Anterior cingulate cortex (tissue), 58 donors: ENCODE data around the gene BCAN.
A peak's percentile ranks its signal among the peaks of the same experiment; 100 is the strongest.

ENCODE experiments used
- DNase-seq, 58 donors: peaks; one replicate each; lab custom pipeline; 2025; lab: John Stamatoyannopoulos, UW

The BCAN gene

DNA sequence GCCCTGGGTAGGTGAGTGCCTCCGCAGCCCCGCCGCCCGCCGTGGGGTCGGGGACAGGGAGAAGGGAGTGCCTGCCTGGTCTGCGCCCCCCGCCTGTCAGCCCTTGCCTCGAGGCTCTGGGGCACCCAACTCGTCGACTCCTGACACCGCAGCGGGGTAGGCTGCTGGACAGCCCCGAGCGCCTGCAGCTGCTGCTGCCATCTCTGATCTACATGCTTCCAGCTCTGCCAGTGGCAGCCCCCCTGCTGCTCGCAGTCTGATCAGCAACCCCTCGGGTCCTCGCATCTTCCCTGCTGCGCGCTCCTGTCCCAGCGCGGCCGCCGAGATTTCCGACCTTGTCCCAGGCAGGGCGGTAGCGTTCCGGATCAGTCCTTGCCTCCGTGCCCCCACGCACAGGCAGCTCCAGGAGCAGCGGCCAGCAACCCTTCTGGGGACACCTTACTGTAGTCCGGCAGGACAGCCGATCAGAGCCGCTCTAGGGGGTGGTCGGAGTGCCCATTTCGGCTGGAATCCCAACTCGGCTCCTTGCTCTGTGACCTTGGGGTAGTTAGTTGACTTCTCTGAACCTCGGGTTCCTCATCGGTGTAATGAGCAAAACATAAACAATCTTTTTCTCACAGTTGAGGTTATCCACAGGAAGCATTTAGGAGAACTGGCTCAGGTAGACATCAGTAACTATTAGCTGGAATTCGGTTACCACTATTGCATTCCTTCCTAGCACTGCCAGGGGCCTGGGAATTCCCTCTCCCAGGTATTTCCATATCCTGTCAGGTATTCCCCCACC is 540 bp downstream of the BCAN start:
- DNase-seq = peak in 6 of 58 donors; percentile 25 to 52 (median 44)

DNA sequence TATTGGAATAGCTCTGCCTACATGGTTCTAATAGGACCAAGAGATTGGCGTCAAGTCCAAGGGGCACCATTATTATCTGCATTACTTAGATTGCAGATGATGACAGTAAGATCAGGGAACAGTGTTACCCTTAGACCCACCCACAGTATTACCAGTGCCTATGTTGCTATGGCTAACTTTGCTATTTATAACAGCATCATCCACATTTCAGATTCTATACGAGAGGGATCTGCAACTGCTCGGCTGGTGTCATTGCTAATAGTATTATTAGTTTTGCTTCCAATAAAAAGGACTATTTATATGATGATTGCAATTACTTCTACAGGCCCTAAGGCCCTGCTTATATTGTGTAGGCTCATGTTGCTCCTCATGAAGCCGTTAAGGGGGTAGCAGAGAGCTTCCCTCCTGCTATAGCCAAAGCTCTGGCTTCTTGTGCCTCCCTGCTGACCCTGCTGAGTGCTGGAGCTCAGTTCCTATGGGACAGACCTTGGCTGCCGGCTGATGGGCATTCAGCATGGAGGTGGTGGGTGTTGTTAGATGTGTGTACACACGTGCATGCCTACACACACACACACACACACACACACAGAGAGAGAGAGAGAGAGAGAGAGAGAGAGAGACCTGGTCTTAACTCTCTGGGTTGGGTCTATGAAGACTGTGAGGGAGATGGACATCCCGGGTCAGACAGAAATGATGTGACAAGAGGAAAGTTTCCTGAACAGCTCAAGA is 1.3 kb downstream of the BCAN start:
- DNase-seq = peak in 3 of 58 donors; percentile 9 to 40 (median 14)

DNA sequence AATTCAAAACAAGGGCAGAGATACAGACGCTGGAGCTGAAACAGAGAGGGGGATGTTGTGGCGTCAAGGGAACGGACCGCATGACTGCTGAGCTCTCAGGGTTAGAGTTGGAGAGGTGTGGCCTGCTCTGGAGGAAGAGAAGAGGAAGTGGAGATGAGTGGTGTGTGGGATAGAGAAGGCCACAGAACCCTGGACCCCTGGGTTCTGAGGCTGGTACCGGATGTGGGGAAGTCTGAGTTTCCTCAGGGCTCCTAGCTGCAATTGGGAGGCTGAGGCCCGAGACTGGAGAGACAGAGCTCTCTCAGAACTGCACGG is 1.8 kb downstream of the BCAN start:
- DNase-seq = peak in 1 of 58 donors; percentile 40

DNA sequence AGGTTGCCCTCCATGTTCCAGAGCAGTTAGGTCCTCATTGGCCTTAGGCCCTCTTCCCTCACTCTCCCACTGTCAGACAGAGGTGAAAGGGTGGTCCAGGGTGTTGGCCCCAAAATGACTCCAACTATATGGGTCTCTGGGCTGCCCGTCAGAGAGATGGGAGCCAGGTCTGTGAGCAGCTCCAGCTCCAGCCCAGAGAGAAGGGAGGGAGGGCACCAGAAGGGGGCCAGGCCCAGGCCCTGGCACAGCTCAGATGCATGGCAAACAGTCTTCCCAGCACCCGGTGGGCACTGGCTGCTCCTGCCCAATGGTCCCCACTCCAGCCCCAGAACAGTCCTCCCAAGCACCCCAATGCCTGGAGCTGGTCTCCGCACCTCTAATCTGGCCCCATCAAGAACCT is 2.2 kb downstream of the BCAN start:
- no peak for DNase-seq

DNA sequence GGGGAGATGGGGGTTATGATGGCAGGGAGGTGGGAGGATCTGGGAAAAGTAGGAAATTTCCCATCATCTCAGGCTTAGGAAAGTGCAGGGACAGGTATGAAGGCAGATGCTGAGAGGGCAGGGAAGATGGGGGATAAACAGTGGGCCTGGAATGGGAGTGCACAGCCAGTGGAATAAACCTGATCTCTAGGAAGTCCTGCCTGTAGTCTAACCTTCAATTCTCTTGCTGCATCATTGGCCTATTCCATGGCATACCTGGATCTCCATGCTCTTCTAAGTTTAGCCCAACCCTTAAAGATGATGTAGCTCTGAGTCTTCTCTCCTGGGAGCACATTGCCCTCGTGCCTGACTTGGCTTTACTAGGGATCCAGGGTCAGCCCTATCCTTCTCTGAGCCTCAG is 2.7 kb downstream of the BCAN start:
- DNase-seq = no peak

DNA sequence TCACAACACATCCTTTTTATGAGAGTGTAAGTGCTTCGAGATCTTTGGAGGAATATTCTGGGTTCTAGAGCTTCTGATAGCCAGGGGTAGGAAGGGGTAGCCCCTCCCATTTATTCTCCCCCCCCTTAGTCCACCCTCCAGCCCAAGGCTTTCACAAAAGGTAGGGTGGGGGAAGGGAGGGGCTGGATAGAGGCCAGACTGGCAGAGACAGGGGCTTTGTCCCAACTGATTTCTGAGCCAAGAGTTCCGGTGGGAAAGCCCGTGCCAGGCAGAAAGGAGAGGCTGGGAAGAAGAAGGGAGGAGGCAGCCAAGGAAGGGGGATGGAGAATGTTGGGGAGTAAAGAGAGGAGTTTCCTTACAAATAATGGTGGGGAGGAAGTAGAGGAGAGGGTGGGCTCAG is 3.1 kb downstream of the BCAN start:
- DNase-seq = peak in 38 of 58 donors; percentile 16 to 72 (median 38)

DNA sequence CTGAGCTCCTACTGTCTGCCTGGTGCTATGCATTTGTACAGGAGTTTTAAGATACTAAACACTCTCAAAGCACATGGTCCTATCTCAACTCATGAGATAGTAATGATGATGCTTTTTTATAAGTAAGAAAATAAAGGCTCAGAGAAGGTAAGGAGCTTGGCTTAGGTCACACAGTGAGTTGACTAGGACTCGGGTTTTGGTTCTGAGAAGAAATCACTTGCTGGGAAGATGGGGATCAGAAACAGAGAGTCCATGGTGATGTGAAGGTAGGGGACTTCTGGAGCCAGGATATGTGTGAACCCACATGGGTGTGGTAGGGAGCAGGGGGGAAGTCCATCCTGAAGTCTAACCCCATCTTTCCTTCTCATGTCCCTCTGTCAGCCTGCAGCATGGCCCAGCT is 3.7 kb downstream of the BCAN start:
- no peak for DNase-seq

DNA sequence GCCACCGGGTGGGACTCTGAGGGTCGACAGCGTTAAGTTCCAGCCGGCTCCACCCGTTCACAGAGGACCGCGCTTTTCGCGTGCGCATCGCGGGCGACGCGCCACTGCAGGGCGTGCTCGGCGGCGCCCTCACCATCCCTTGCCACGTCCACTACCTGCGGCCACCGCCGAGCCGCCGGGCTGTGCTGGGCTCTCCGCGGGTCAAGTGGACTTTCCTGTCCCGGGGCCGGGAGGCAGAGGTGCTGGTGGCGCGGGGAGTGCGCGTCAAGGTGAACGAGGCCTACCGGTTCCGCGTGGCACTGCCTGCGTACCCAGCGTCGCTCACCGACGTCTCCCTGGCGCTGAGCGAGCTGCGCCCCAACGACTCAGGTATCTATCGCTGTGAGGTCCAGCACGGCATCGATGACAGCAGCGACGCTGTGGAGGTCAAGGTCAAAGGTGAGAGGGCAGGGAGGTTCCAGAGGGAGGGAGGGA is 4.9 kb downstream of the BCAN start:
- no peak for DNase-seq

DNA sequence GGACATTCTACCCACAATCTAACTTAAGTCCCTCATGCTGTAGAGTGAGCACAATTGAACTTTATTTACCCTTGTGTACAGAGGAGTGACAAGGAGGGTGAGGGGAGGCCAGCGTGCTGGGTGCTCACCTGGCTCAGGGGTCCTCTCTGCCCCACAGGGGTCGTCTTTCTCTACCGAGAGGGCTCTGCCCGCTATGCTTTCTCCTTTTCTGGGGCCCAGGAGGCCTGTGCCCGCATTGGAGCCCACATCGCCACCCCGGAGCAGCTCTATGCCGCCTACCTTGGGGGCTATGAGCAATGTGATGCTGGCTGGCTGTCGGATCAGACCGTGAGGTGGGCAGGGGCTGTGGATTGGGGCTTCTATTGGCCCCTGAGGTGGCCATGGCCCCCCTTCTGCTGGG is 5.4 kb downstream of the BCAN start:
- DNase-seq = no peak

DNA sequence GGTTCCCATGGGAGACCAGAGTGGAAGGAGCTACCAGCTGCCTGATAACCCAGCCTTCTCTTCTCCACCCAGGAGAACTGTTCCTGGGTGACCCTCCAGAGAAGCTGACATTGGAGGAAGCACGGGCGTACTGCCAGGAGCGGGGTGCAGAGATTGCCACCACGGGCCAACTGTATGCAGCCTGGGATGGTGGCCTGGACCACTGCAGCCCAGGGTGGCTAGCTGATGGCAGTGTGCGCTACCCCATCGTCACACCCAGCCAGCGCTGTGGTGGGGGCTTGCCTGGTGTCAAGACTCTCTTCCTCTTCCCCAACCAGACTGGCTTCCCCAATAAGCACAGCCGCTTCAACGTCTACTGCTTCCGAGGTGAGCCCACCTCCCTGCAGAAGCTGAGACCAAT is 6.6 kb downstream of the BCAN start:
- no peak for DNase-seq

DNA sequence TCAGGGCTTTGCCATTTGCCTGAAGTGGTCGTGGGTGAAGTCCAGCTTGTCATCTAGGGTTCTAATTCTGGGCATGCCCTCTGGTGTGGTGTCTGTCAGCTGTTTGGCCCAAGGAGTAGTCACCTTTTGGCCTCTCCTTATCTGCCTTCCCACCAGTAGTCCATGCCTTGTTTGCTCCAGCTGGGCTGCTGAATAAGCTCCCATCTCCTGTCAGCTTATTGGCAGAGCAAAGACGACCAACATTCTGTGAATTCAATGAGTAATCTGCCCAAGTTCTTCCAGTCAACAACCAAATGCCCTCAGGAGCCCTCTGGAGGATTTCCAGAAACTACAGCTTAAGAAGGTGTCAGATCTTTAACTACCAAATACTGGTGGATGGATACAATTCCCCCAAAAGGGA is 7.0 kb downstream of the BCAN start:
- DNase-seq = no peak

DNA sequence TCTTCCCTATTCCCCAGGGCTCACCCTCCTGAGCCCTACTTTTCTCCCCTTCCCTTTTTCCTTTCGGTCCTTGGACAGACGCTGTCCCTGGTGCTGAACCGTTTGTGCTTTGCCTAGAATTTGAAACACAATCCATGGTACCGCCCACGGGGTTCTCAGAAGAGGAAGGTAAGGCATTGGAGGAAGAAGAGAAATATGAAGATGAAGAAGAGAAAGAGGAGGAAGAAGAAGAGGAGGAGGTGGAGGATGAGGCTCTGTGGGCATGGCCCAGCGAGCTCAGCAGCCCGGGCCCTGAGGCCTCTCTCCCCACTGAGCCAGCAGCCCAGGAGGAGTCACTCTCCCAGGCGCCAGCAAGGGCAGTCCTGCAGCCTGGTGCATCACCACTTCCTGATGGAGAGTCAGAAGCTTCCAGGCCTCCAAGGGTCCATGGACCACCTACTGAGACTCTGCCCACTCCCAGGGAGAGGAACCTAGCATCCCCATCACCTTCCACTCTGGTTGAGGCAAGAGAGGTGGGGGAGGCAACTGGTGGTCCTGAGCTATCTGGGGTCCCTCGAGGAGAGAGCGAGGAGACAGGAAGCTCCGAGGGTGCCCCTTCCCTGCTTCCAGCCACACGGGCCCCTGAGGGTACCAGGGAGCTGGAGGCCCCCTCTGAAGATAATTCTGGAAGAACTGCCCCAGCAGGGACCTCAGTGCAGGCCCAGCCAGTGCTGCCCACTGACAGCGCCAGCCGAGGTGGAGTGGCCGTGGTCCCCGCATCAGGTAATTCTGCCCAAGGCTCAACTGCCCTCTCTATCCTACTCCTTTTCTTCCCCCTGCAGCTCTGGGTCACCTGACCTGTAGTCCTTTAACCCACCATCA is 10.4 kb downstream of the BCAN start:
- DNase-seq = no peak

DNA sequence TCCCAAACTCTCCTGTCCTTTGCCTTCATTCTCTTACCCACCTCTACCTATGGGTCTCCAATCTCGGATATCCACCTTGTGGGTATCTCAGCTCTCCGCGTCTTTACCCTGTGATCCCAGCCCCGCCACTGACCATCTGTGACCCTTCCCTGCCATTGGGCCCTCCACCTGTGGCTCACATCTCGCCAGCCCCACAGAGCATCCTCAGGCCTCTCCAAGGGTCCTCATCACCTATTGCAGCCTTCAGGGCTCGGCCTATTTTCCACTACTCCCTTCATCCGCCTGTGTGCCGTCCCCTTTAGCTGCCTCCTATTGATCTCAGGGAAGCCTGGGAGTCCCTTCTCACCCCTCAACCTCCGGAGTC is 11.1 kb downstream of the BCAN start:
- no peak for DNase-seq

DNA sequence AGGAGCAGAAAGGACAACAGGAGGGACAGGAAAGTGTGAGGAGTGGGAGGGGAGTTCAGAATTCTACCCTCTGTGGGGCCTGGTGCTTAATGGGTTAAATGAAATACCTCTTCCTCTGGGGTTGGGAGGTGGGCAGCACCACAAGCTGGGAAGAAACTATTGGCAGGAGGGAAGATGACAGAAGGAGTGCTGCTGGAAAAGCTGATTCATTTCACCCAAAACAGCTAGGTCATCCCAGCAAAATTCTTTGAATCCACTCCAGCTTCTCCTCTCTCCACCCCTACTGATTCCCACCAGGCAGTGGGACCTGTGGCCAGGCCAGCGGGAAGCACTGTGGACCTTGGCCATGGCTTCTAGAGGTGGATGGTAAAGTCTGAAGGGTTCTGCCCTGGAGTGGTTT is 12.8 kb downstream of the BCAN start:
- no peak for DNase-seq

DNA sequence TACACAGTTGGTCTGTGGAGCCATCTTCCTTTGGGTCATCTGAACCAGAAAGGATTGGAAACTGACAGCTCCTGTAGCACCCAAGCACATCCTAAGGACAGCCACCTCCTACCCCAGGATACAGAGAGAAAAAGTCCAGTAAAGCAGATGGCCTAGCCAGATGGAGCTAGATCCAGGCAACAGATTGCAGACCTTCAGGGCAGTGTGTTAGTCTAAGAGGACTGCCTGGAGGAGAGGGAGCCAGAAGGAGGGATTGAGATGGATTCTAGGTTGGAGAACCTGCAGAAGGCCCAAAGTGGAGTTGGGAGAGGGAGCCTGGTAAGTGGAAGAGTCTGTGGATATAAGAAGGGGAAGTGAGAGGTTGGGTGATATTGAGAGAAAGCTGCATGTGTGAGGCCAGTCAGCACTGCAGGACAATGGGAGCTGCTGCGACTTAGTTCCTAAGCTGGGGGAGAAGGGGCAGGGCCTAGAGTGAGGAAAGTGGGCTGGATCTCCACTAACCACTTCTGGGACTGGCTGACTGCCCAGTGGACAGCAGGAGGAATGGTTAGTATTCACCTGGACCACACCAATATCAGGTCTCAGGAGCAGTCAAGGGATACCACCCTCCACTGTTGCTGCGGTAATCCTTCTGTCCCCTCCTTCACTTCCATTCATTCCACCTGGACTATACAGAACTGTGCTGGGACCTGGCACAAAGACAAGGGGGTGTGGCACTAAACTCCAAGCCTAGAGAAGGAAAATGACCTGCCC is 13.4 kb downstream of the BCAN start:
- DNase-seq = no peak

DNA sequence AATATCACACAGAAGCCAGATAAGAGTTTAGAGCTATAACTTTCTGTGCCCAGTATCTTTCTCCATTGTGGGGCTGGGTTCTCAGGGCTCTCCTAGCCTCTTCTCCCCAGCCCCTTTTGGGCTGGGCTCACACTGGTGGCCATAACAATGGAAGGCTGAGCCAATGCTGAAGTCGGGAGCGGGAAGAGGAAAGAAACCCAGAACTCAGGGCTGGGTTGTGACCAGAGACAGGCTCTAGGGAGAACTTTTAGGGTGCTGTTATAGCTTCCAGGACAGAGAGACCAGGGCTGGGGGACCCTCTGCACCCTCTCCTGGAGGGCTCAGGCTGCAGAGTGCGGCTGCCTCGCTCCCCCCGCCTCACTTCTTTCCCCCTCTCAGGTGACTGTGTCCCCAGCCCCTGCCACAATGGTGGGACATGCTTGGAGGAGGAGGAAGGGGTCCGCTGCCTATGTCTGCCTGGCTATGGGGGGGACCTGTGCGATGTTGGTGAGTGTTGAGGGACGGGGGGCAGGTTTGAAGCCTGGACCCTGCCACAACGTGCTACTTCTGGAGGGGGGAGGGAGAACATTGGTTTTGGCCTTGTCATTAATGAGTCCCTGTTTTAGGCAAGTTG is 14.1 kb downstream of the BCAN start:
- no peak for DNase-seq

DNA sequence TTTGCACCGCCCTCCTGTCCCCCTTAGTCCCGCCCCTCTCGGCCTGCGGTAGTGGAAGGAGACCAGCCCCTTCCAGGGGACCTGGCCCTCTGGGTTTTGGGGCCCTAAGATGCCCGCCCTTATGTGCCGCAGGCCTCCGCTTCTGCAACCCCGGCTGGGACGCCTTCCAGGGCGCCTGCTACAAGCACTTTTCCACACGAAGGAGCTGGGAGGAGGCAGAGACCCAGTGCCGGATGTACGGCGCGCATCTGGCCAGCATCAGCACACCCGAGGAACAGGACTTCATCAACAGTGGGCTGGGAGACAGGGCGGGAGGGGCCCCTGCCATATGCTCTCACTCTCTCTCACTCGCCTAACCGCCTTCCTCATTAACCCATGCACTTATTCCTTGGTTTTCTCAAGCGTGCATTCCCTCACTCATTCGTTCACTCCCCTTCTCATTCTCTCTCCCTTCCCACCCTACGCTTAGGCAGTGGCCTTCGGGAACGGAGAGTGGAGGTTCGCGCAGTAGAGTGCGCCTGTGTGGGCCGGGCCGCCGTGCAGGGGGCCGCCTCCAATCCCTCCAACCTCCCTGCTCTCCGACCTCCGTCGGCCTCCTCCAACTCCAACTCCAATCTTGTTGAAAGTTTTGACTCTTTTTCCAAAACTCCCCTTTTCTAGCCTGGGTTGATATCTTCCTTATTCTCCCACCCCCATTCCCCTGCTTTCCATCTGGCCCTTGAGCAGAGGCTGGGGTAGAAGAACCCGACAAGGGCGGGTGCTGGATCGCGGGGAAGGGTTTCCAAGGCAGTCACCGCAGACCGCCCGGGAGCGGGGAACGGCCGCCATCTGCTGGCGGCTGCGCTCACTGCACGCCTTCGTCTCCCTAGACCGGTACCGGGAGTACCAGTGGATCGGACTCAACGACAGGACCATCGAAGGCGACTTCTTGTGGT is 15.2 kb downstream of the BCAN start:
- peak in 56 of 58 donors; percentile 36 to 91 (median 72) for DNase-seq

DNA sequence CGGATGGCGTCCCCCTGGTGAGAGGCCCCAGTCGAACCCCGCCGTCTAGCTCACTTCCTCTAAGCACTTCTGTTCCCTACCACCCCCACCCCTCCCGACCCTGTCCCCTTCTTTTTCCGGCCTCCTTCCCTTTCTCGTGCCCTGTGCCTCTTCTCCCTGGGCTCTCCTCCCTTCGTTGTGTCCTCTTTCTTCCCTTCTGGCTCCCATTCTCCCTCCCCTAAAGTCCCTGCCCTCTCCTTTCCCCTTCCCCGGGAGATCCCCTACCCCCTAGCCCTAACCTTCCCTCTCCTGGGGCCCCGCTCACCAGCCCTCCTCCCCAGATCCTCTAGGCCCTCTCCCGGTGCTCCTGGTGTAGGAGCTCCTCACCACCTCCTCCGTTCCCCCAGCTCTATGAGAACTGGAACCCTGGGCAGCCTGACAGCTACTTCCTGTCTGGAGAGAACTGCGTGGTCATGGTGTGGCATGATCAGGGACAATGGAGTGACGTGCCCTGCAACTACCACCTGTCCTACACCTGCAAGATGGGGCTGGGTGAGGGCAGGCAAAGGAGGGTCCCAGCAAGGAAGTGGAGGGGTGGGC is 15.9 kb downstream of the BCAN start:
- peak in 4 of 58 donors; percentile 31 to 39 (median 35) for DNase-seq

DNA sequence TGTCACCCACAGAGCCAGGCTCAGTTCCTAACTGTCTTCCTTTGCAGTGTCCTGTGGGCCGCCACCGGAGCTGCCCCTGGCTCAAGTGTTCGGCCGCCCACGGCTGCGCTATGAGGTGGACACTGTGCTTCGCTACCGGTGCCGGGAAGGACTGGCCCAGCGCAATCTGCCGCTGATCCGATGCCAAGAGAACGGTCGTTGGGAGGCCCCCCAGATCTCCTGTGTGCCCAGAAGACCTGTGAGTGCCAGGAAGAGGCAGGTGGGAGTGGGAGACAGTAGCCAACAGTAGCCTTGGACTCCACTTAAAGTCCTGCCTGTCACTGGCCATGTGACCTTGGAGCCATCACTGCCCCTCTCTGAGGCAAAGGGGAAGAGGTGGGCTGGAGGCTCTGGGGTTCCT is 16.6 kb downstream of the BCAN start:
- no peak for DNase-seq
